NCI-H748 treated with DMSO at 0.1 percent for 48 hours (cell line): Measurements from ENCODE around the gene NDUFAF7.
"Not testable (repeated sequence)": the region's sequence is repeated elsewhere in the genome, so short reads cannot be mapped to it uniquely, and the experiment has no call there.

ENCODE experiments used
- DNase-seq: peaks from one replicate; lab custom pipeline; 2025; lab: John Stamatoyannopoulos, UW

The NDUFAF7 gene

GRCh38 chr2:37283207-37283606 lies 51.7 kb downstream of the NDUFAF7 start:
- DNase-seq, result no peak

GRCh38 chr2:37284381-37284780 lies 52.9 kb downstream of the NDUFAF7 start:
- DNase-seq, result no peak

GRCh38 chr2:37287966-37288365 lies 56.5 kb downstream of the NDUFAF7 start:
- no peak for DNase-seq

- DNase-seq, result no peak
These were observed 60.2 kb downstream of the NDUFAF7 start for GRCh38 chr2:37291680-37292079.

- not testable (repeated sequence) for DNase-seq
These were observed 63.4 kb downstream of the NDUFAF7 start for GRCh38 chr2:37294858-37295257.

- no peak for DNase-seq
These were observed 64.1 kb downstream of the NDUFAF7 start for GRCh38 chr2:37295469-37296073.

GRCh38 chr2:37297632-37298031 lies 66.2 kb downstream of the NDUFAF7 start:
- no peak for DNase-seq
